Measurements from ENCODE around the gene SKA3.

Gene SKA3

DNA sequence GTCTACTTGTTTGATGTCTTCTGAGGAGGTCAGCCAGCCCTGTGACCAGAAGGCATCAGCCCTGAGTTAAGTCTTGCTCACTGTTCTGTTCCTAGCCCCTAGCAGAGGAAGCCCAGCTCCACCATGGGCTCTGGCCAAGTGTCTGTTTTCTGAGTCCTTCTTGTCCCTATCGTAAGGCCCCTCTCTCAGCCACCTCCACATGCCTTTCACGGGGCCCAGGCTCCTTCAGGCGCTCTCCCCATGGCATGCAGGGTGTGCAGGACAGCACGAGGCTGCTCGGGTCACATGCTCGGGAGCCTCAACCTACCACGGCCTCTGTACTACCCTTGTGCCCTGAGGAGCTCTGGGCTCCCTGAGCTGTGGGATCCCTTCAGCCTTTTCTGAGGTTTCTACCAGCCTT lies 67.2 kb downstream of the SKA3 start:
- DNase-seq, result no peak

DNA sequence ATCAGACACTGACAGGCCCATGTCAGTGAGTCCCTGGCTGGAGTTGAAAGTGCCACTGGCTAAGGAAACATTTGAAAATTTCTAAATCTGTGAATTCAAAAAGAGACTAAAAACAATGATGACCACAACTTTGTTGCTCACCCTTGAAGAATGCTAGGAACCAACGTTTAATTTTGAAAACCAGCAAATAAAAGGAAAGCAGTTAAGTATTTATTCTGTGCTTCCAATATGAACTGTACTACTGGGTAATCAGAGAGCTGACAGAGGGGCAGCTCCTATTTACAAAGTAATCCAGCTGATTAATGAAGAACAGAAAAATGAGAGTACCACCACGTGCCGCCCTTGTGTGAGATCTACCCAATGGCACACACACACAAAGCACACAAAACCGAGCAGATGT lies 70.3 kb downstream of the SKA3 start:
- no peak for DNase-seq

DNA sequence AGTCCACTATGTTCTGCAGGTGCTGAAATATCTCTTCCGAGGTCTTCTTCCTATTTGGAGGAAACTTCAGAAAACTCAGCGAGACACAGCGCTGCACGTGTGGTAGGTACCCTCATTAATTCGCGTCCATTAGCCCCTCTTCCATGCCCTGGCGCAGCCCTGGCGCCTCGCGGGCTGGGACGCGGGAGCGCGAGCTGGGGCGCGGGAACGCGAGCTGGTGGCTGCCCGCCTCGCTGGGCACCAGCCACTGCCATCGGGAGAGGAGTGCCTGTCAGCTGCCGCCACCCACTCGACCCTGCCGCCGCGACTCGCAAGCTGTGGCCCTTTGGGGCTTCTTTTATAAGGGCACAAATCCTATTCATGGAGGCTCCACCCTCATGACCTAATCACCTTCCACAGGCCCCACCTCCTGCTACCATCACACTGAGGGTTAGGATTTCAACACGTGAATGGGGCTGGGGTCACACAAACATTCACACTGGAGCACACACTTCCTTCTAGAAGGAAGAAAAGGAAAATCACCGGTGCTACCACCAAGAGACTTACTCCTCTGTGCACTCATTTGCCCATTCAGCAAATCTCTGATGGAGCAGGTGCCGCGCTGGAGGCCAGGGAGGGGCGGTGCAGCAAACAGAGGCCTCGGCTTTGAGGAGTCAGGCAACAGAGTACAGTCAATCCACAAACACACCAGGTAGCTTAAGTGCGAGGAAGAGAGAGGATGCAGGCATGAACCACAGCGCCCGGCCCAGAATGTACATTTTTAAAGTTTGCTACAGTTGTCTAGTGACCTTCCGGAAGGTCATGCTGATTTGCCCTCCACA lies 71.9 kb downstream of the SKA3 start:
- no peak for DNase-seq
